NOMO-1 treated with dmso at 0.1 percent for 144 hours (cell line): ENCODE results near the gene CLDN15.
"Not testable (repeated sequence)": the region's sequence is repeated elsewhere in the genome, so short reads cannot be mapped to it uniquely, and the experiment has no call there.

Experiments used
- DNase-seq: peaks from one replicate; lab custom pipeline; 2025; ENCODE audit not compliant: unreplicated experiment; lab: John Stamatoyannopoulos, UW

CLDN15 gene

GRCh38 chr7:101200504-101200861 is 37.1 kb downstream of the CLDN15 start:
- no peak for DNase-seq

- not testable (repeated sequence) for DNase-seq
Observed at GRCh38 chr7:101199522-101199921, 38.1 kb downstream of the CLDN15 start.

GRCh38 chr7:101198476-101198875 is 39.1 kb downstream of the CLDN15 start:
- DNase-seq = no peak

GRCh38 chr7:101197991-101198390 is 39.6 kb downstream of the CLDN15 start:
- DNase-seq = no peak

GRCh38 chr7:101195884-101196283 is 41.7 kb downstream of the CLDN15 start:
- no peak for DNase-seq

GRCh38 chr7:101189109-101189508 is 48.5 kb downstream of the CLDN15 start:
- DNase-seq = no peak

GRCh38 chr7:101186844-101187428 is 50.7 kb downstream of the CLDN15 start:
- DNase-seq = peak; percentile 89

GRCh38 chr7:101186194-101186593 is 51.4 kb downstream of the CLDN15 start:
- no peak for DNase-seq

- DNase-seq = no peak
Observed at GRCh38 chr7:101185258-101185839, 52.3 kb downstream of the CLDN15 start.
